Measurements from ENCODE around the gene TRMT13.

DNA sequence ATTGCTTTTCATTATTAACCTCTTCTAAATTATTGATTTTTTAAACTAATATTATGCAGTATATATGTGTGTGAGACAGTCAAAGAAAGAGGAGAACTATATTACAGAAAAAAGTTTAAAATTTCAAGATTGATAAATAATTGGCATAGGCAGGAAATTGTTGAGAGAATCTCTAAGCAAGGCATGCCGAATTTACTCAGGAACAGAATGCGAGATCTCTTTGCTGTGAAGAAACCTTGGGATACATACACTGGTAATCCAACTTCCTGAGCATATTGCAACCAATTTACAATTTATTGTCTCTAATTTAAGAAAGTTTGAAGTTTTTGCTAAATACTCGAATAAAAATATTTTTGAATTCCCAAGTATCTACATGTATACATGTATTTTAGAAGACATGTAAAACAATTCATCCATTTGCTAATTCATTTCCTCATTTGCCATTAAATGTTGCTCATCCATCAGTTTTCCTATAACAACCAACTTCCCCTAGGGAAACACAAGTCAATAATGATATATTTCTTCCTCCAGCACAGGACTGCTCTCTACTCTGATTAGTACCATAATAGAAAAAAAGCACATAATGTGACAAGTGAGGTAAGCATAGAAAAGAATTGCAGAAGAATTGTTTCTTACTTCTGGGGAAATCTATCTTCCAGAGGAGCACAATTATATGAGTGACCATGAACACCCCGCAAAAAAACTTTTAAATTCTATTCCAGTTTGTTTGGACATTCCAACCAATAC, 44.5 kb downstream of the TRMT13 start:
- TF ChIP-seq, protein P1, sequence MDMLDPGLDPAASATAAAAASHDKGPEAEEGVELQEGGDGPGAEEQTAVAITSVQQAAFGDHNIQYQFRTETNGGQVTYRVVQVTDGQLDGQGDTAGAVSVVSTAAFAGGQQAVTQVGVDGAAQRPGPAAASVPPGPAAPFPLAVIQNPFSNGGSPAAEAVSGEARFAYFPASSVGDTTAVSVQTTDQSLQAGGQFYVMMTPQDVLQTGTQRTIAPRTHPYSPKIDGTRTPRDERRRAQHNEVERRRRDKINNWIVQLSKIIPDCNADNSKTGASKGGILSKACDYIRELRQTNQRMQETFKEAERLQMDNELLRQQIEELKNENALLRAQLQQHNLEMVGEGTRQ (CRISPR knock-in tag; IDR thresholded peaks at IDR 0.05), result no peak
- TF ChIP-seq IRF2 (CRISPR knock-in tag; IDR thresholded peaks at IDR 0.05; ENCODE audit: borderline replicate concordance, low read depth), result no peak
- TF ChIP-seq, protein P2, sequence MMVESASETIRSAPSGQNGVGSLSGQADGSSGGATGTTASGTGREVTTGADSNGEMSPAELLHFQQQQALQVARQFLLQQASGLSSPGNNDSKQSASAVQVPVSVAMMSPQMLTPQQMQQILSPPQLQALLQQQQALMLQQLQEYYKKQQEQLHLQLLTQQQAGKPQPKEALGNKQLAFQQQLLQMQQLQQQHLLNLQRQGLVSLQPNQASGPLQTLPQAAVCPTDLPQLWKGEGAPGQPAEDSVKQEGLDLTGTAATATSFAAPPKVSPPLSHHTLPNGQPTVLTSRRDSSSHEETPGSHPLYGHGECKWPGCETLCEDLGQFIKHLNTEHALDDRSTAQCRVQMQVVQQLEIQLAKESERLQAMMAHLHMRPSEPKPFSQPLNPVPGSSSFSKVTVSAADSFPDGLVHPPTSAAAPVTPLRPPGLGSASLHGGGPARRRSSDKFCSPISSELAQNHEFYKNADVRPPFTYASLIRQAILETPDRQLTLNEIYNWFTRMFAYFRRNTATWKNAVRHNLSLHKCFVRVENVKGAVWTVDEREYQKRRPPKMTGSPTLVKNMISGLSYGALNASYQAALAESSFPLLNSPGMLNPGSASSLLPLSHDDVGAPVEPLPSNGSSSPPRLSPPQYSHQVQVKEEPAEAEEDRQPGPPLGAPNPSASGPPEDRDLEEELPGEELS (CRISPR knock-in tag; IDR thresholded peaks at IDR 0.05), result no peak
- TF ChIP-seq ZNF423 (CRISPR knock-in tag; IDR thresholded peaks at IDR 0.05), result no peak

Data from WTC11 (cell line).